WTC11 (cell line): ENCODE measurements around the gene RAB1B. TPM values are rescaled to one million over a fixed set of nuclear protein-coding genes. Genes with fewer than 3 reads are reported as not detected.

Source experiments
- ATAC-seq: fragments of 200-7000 bp; cut with Tn5 transposase; 2 replicates; pipeline ENCODE4 v1.10.0; 2021; ENCODE audit warnings: mild to moderate bottlenecking, moderate library complexity
- CTCF ChIA-PET: fragments of 300-600 bp; sonication (Branson Sonifier 250); formaldehyde crosslinking; loops from one replicate; lab custom pipeline; 2021; ENCODE audit warnings: antibody characterized with exemption; lab: Charles Lee
- POLR2A ChIA-PET: fragments of 350-600 bp; sonication (Branson Sonifier 250); formaldehyde crosslinking; loops from one replicate; lab custom pipeline; 2021; ENCODE audit warnings: antibody characterized with exemption; lab: Charles Lee
- DNase-seq: peaks from one replicate; pipeline ENCODE4 v3.0.0; 2021; ENCODE audit warnings: low spot score
- H3K27ac Mint-ChIP-seq: 2 replicates; pipeline ENCODE4 v1.8.0; 2021; ENCODE audit warnings: mixed read lengths
- H3K27me3 Mint-ChIP-seq: 2 replicates; pipeline ENCODE4 v1.8.0; 2021; ENCODE audit warnings: low read depth, mild to moderate bottlenecking, moderate library complexity, mixed read lengths
- H3K36me3 Mint-ChIP-seq: 2 replicates; pipeline ENCODE4 v1.8.0; 2021; ENCODE audit warnings: mixed read lengths
- H3K4me1 Mint-ChIP-seq: 2 replicates; pipeline ENCODE4 v1.8.0; 2022; ENCODE audit warnings: mixed read lengths
- H3K4me3 Mint-ChIP-seq: 2 replicates; pipeline ENCODE4 v1.8.0; 2021; ENCODE audit warnings: mild to moderate bottlenecking, moderate library complexity, mixed read lengths
- H3K9me3 Mint-ChIP-seq: 2 replicates; pipeline ENCODE4 v1.8.0; 2021; ENCODE audit warnings: mixed read lengths
- ATF1 ChIP-seq: sonication (generic); formaldehyde crosslinking; IDR thresholded peaks from 2 replicates; pipeline ENCODE4 v1.8.1; 2023; ENCODE audit warnings: mild to moderate bottlenecking, moderate library complexity, missing genetic modification reagents
- CBFB ChIP-seq: sonication (generic); formaldehyde crosslinking; IDR thresholded peaks from 2 replicates; pipeline ENCODE4 v1.8.1; 2022; ENCODE audit warnings: mild to moderate bottlenecking, low read depth, missing genetic modification reagents
- CREB1 ChIP-seq: sonication (generic); formaldehyde crosslinking; IDR thresholded peaks from 2 replicates; pipeline ENCODE4 v1.8.0; 2023; ENCODE audit warnings: mild to moderate bottlenecking, missing genetic modification reagents
- ESRRA ChIP-seq: sonication (generic); formaldehyde crosslinking; IDR thresholded peaks from 2 replicates; pipeline ENCODE4 v1.8.1; 2022; ENCODE audit warnings: mild to moderate bottlenecking, missing genetic modification reagents, borderline replicate concordance
- FOXK1 ChIP-seq: sonication (generic); formaldehyde crosslinking; IDR thresholded peaks from 2 replicates; pipeline ENCODE4 v1.8.0; 2022; ENCODE audit warnings: mild to moderate bottlenecking, moderate library complexity, missing genetic modification reagents
- GTF2I ChIP-seq: fragments of 250-450 bp; sonication (Bioruptor Pico); conservative IDR thresholded peaks from 2 replicates; pipeline ENCODE4 v1.4.0; 2021; ENCODE audit warnings: mild to moderate bottlenecking
- HMGA2 ChIP-seq: fragments of 250-450 bp; sonication (Bioruptor Pico); IDR thresholded peaks from 2 replicates; pipeline ENCODE4 v1.4.0; 2021; ENCODE audit warnings: mild to moderate bottlenecking, moderate library complexity
- IRF2 ChIP-seq: sonication (generic); formaldehyde crosslinking; IDR thresholded peaks from 2 replicates; pipeline ENCODE4 v1.8.0; 2022; ENCODE audit warnings: low read depth, missing genetic modification reagents, borderline replicate concordance
- MYBL2 ChIP-seq: sonication (generic); formaldehyde crosslinking; IDR thresholded peaks from 2 replicates; pipeline ENCODE4 v1.8.1; 2023; ENCODE audit warnings: mild to moderate bottlenecking, moderate library complexity, missing genetic modification reagents
- NFYB ChIP-seq: sonication (generic); formaldehyde crosslinking; conservative IDR thresholded peaks from 2 replicates; pipeline ENCODE4 v1.8.0; 2022; ENCODE audit warnings: low read depth, missing genetic modification reagents
- NR3C1 ChIP-seq: sonication (generic); formaldehyde crosslinking; conservative IDR thresholded peaks from 2 replicates; pipeline ENCODE4 v1.8.1; 2023; ENCODE audit warnings: low read depth, mild to moderate bottlenecking, missing genetic modification reagents
- RELA ChIP-seq: sonication (generic); formaldehyde crosslinking; IDR thresholded peaks from 2 replicates; pipeline ENCODE4 v1.8.1; 2022; ENCODE audit warnings: missing genetic modification reagents, mild to moderate bottlenecking, borderline replicate concordance
- RORB ChIP-seq: fragments of 250-450 bp; sonication (Bioruptor Pico); IDR thresholded peaks from 2 replicates; pipeline ENCODE4 v1.9.0; 2021; ENCODE audit warnings: mild to moderate bottlenecking
- TCF7 ChIP-seq: sonication (generic); formaldehyde crosslinking; IDR thresholded peaks from 2 replicates; pipeline ENCODE4 v1.8.0; 2022; ENCODE audit warnings: mild to moderate bottlenecking, low read depth, missing genetic modification reagents, moderate library complexity
- TP53 ChIP-seq: sonication (generic); formaldehyde crosslinking; IDR thresholded peaks from 2 replicates; pipeline ENCODE4 v1.8.1; 2023; ENCODE audit warnings: mild to moderate bottlenecking, missing genetic modification reagents
- ZNF121 ChIP-seq: sonication (generic); formaldehyde crosslinking; IDR thresholded peaks from 2 replicates; pipeline ENCODE4 v1.8.0; 2023; ENCODE audit warnings: missing genetic modification reagents
- ZNF219 ChIP-seq: sonication (generic); formaldehyde crosslinking; IDR thresholded peaks from 2 replicates; pipeline ENCODE4 v1.8.0; 2023; ENCODE audit warnings: missing genetic modification reagents, mild to moderate bottlenecking, borderline replicate concordance
- ZNF232 ChIP-seq: sonication (generic); formaldehyde crosslinking; IDR thresholded peaks from 2 replicates; pipeline ENCODE4 v1.8.0; 2022; ENCODE audit warnings: mild to moderate bottlenecking, missing genetic modification reagents
- ZNF396 ChIP-seq: fragments of 250-450 bp; sonication (Bioruptor Pico); IDR thresholded peaks from 2 replicates; pipeline ENCODE4 v1.8.0; 2021; ENCODE audit warnings: mild to moderate bottlenecking, moderate library complexity, borderline replicate concordance
- total RNA-seq: library from RNA; stranded (reverse); gene quantifications from 3 replicates; pipeline ENCODE4 v1.2.3, GENCODE V29; 2021
- TF ChIP-seq, protein P1 (sequence below): sonication (generic); formaldehyde crosslinking; IDR thresholded peaks from 2 replicates; pipeline ENCODE4 v1.8.1; 2023; ENCODE audit warnings: mild to moderate bottlenecking, missing genetic modification reagents, moderate library complexity
- TF ChIP-seq, protein P2 (sequence below): sonication (generic); formaldehyde crosslinking; IDR thresholded peaks from 2 replicates; pipeline ENCODE4 v1.8.0; 2022; ENCODE audit warnings: mild to moderate bottlenecking, missing genetic modification reagents
- TF ChIP-seq, protein P3 (sequence below): sonication (generic); formaldehyde crosslinking; IDR thresholded peaks from 2 replicates; pipeline ENCODE4 v1.8.1; 2022; ENCODE audit warnings: low read depth, missing genetic modification reagents, borderline replicate concordance
- TF ChIP-seq, protein P4 (sequence below): fragments of 250-450 bp; sonication (Bioruptor Pico); IDR thresholded peaks from 2 replicates; pipeline ENCODE4 v2.1.2; 2022; ENCODE audit warnings: mild to moderate bottlenecking, moderate library complexity
- TF ChIP-seq, protein P5 (sequence below): sonication (generic); formaldehyde crosslinking; IDR thresholded peaks from 2 replicates; pipeline ENCODE4 v1.8.1; 2023; ENCODE audit warnings: mild to moderate bottlenecking, moderate library complexity, missing genetic modification reagents
- TF ChIP-seq, protein P6 (sequence below): sonication (generic); formaldehyde crosslinking; IDR thresholded peaks from 2 replicates; pipeline ENCODE4 v1.8.0; 2023; ENCODE audit warnings: missing genetic modification reagents, mild to moderate bottlenecking, borderline replicate concordance

The RAB1B gene
- total RNA-seq, 1 experiment from 2014 or later: 125 TPM

DNA sequence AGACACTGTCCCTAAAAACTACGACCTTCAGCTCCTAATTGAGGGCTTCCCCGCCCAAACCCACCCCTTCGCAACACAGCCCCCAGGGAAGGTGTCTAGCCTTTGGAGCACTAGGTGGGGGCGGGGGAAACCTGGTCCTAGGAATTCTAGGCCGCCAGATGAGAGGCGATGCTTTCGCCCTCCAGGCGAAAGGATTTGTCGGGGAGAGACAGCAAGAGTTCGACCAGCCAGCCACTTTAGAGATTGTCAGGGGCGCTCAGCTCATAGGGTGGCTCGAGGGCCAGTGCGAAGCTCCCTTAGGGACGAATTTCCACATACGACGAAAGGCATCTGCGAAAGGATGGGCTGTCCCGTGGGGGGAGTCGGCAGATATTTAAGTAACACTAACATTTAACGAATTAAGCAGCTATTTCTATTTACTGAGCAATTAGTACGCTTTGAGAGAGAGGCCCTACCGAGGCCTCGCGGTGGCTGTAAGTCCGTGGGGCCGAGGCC, 43.1 kb downstream of the RAB1B start:
- peak overlapping the region; percentile 87 for H3K4me3 Mint-ChIP-seq
- ATAC-seq (no peak), DNase-seq (no peak)
- H3K4me1 Mint-ChIP-seq: peaks cover 13% of the 10 kb centered on the region
- TF ChIP-seq HMGA2 (CRISPR knock-in tag): no peak
- no peak for TF ChIP-seq ZNF232 (CRISPR knock-in tag)
- TF ChIP-seq ZNF396 (CRISPR knock-in tag): no peak
- TF ChIP-seq, protein P1, sequence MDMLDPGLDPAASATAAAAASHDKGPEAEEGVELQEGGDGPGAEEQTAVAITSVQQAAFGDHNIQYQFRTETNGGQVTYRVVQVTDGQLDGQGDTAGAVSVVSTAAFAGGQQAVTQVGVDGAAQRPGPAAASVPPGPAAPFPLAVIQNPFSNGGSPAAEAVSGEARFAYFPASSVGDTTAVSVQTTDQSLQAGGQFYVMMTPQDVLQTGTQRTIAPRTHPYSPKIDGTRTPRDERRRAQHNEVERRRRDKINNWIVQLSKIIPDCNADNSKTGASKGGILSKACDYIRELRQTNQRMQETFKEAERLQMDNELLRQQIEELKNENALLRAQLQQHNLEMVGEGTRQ (CRISPR knock-in tag): no peak
- TF ChIP-seq IRF2: no peak
- TF ChIP-seq RORB: no peak
- TF ChIP-seq NR3C1 (CRISPR knock-in tag): no peak
- TF ChIP-seq, protein P2, sequence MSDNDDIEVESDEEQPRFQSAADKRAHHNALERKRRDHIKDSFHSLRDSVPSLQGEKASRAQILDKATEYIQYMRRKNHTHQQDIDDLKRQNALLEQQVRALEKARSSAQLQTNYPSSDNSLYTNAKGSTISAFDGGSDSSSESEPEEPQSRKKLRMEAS: no peak
- TF ChIP-seq GTF2I (CRISPR knock-in tag): no peak
- TF ChIP-seq ZNF121 (CRISPR knock-in tag): no peak
- POLR2A ChIA-PET: interaction anchor here (0.7 to 2.8 kb wide), 8 partner anchors 11 to 110 kb away, joined by 3 to 14 read pairs (median 5); partner anchors contain the start of genes RIN1 and YIF1A
- CTCF ChIA-PET: interaction anchor here (0.6 to 5.8 kb wide), 35 partner anchors 11 to 710 kb away, joined by 3 to 319 read pairs (median 9); partner anchors contain the start of genes B4GAT1, MRPL11, RAB1B and RIN1
- peak overlapping the region; percentile 99 for H3K27ac Mint-ChIP-seq
- no peaks in the 10 kb centered on the region for H3K36me3 Mint-ChIP-seq
- no peaks in the 10 kb centered on the region for H3K9me3 Mint-ChIP-seq
- peaks cover 9% of the 10 kb centered on the region for H3K27me3 Mint-ChIP-seq

DNA sequence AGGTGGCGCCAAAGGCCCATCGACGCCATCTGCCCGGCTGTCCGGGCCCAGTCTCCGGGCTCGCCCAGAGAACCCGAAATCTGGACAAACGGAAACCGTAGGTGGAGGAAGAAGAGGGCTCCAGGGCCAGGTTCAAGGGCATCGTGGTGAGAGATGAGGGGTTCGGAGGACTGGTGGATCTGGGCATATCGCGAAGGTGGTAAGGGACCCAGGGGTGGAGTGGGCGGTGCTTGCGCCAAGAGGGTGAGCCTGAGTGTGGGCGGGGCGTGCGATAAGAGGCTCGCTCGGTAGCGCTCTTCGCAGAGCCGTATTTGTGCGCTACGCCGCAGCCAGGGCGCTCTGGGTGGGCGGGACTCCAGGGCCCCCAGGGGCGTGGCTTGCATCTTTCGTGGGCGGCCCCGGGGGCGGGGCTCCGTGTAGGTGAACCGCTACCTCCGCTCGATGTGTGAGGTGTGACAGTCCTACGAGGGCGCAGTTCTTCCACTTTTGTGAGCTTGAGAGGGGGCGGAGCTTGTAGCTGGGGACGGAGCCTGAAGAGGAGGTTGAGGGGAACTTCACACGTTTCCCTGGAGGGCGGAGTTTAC, 43.6 kb downstream of the RAB1B start:
- POLR2A ChIA-PET: interaction anchor here (0.5 to 2.8 kb wide), 23 partner anchors 10 to 169 kb away, joined by 3 to 20 read pairs (median 4); partner anchors contain the start of genes BRMS1, NPAS4, RIN1 and SLC29A2
- no peaks in the 10 kb centered on the region for H3K9me3 Mint-ChIP-seq
- CTCF ChIA-PET: interaction anchor here (0.5 to 5.8 kb wide), 53 partner anchors 10 to 710 kb away, joined by 3 to 319 read pairs (median 8); partner anchors contain the start of genes B4GAT1, BRMS1, DPP3 and FIBP
- peak; percentile 94 for DNase-seq
- peak overlapping the region; percentile 99 for H3K27ac Mint-ChIP-seq
- peaks cover 8% of the 10 kb centered on the region for H3K27me3 Mint-ChIP-seq
- no peaks in the 10 kb centered on the region for H3K36me3 Mint-ChIP-seq
- peak; percentile 55 for ATAC-seq
- H3K4me1 Mint-ChIP-seq: peaks cover 13% of the 10 kb centered on the region
- H3K4me3 Mint-ChIP-seq: peak overlapping the region; percentile 87
- TF ChIP-seq, protein P3, sequence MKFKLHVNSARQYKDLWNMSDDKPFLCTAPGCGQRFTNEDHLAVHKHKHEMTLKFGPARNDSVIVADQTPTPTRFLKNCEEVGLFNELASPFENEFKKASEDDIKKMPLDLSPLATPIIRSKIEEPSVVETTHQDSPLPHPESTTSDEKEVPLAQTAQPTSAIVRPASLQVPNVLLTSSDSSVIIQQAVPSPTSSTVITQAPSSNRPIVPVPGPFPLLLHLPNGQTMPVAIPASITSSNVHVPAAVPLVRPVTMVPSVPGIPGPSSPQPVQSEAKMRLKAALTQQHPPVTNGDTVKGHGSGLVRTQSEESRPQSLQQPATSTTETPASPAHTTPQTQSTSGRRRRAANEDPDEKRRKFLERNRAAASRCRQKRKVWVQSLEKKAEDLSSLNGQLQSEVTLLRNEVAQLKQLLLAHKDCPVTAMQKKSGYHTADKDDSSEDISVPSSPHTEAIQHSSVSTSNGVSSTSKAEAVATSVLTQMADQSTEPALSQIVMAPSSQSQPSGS (CRISPR knock-in tag): no peak
- TF ChIP-seq, protein P4, sequence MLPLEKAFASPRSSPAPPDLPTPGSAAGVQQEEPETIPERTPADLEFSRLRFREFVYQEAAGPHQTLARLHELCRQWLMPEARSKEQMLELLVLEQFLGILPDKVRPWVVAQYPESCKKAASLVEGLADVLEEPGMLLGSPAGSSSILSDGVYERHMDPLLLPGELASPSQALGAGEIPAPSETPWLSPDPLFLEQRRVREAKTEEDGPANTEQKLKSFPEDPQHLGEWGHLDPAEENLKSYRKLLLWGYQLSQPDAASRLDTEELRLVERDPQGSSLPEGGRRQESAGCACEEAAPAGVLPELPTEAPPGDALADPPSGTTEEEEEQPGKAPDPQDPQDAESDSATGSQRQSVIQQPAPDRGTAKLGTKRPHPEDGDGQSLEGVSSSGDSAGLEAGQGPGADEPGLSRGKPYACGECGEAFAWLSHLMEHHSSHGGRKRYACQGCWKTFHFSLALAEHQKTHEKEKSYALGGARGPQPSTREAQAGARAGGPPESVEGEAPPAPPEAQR (CRISPR knock-in tag): no peak
- TF ChIP-seq TP53 (no peak), ESRRA (CRISPR knock-in tag) (no peak), MYBL2 (CRISPR knock-in tag) (peak; percentile 32; the same call in 1 of the 2 replicates), ZNF121 (CRISPR knock-in tag) (peak; percentile 66; the same call in 1 of the 2 replicates), RELA (no peak), ATF1 (no peak), FOXK1 (CRISPR knock-in tag) (0 out of 2 replicates have a peak, but pooled peaks have one; percentile 58), CREB1 (CRISPR knock-in tag) (no peak), ZNF219 (no peak), TCF7 (CRISPR knock-in tag) (no peak), CBFB (no peak), NFYB (CRISPR knock-in tag) (no peak), ZNF396 (CRISPR knock-in tag) (no peak)
- TF ChIP-seq, protein P5, sequence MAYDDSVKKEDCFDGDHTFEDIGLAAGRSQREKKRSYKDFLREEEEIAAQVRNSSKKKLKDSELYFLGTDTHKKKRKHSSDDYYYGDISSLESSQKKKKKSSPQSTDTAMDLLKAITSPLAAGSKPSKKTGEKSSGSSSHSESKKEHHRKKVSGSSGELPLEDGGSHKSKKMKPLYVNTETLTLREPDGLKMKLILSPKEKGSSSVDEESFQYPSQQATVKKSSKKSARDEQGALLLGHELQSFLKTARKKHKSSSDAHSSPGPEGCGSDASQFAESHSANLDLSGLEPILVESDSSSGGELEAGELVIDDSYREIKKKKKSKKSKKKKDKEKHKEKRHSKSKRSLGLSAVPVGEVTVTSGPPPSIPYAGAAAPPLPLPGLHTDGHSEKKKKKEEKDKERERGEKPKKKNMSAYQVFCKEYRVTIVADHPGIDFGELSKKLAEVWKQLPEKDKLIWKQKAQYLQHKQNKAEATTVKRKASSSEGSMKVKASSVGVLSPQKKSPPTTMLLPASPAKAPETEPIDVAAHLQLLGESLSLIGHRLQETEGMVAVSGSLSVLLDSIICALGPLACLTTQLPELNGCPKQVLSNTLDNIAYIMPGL: peak; percentile 89
- TF ChIP-seq, protein P6, sequence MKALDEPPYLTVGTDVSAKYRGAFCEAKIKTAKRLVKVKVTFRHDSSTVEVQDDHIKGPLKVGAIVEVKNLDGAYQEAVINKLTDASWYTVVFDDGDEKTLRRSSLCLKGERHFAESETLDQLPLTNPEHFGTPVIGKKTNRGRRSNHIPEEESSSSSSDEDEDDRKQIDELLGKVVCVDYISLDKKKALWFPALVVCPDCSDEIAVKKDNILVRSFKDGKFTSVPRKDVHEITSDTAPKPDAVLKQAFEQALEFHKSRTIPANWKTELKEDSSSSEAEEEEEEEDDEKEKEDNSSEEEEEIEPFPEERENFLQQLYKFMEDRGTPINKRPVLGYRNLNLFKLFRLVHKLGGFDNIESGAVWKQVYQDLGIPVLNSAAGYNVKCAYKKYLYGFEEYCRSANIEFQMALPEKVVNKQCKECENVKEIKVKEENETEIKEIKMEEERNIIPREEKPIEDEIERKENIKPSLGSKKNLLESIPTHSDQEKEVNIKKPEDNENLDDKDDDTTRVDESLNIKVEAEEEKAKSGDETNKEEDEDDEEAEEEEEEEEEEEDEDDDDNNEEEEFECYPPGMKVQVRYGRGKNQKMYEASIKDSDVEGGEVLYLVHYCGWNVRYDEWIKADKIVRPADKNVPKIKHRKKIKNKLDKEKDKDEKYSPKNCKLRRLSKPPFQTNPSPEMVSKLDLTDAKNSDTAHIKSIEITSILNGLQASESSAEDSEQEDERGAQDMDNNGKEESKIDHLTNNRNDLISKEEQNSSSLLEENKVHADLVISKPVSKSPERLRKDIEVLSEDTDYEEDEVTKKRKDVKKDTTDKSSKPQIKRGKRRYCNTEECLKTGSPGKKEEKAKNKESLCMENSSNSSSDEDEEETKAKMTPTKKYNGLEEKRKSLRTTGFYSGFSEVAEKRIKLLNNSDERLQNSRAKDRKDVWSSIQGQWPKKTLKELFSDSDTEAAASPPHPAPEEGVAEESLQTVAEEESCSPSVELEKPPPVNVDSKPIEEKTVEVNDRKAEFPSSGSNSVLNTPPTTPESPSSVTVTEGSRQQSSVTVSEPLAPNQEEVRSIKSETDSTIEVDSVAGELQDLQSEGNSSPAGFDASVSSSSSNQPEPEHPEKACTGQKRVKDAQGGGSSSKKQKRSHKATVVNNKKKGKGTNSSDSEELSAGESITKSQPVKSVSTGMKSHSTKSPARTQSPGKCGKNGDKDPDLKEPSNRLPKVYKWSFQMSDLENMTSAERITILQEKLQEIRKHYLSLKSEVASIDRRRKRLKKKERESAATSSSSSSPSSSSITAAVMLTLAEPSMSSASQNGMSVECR (CRISPR knock-in tag): peak; percentile 52; the same call in 1 of the 2 replicates
